Measurements from ENCODE around the gene SCAANT1. TPM values are rescaled to one million over a fixed set of nuclear protein-coding genes. Genes with fewer than 3 reads are reported as not detected.

The SCAANT1 gene
- polyA plus RNA-seq (2012; ENCODE audit: low read depth, missing spikeins), result not detected

DNA sequence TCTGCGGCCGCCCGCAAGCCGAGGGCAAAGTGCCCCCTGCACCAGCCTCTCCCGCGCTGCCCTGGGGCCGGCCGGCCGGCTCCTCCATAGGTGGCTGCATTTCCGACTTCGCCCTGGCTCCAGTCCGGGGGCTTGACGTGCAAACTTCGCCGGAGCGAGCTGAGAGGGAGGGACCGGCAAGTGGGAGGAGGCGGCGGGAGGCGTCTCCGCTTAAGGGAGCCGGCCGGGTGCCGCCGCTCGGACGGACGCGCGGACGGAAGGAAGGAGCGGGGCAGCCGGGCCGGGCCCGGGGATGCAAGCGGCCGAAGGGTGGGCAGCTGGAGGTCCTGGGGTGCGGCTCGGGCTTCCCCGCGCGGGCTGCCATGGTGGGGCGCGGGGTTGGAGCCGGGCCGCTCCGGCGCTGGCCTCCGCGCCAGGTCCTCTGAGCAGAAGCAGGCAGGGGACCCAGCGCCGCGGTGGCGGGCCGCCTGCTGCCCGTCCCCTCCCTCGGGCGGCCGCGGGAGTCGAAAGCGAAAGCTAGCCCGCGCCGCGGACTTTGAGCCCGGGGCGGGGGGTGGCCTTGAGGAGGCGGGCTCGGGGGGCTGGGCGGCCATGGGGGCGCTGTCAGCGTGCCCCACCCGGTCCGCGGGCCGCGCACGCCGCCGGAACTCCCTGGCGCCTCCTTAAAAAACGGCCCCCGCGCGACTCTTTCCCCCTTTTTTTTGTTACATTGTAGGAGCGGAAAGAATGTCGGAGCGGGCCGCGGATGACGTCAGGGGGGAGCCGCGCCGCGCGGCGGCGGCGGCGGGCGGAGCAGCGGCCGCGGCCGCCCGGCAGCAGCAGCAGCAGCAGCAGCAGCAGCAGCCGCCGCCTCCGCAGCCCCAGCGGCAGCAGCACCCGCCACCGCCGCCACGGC lies at the start of gene SCAANT1:
Gene SCAANT1 (minus strand): TSS at position 511 of the 895 bp plus-strand sequence.
- FAIRE-seq, result peak; percentile 84

DNA sequence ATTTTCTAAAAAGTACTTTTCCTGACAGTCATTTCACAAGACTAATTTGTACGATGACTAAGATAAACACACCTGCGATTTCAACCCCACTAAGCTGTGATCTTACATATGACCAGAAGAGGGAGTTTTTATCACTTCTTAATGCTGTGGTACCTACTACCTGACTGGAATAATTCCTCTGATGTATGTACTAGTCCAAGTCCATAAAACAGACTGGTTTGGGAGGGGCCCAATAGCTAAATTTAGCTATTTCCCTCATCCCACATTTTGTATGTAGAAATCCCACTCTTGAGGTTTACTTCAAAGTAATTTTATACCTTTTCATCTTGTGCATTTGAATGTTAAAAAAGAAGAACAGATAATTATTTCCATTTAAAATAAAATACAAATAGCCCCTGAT lies 49.7 kb upstream of the SCAANT1 start:
- FAIRE-seq (peak; percentile 83), DNase-seq (ENCODE audit: insufficient read length, low spot score) (no peak)
- TF ChIP-seq TAF1 (IDR thresholded peaks at IDR 0.05; ENCODE audit: low read depth, low read length), result no peak

More for the DNA sequence above, at the start of gene SCAANT1:
- DNase-seq (ENCODE audit: insufficient read length, low spot score), result peak; percentile 70
- TF ChIP-seq PAX5 (IDR thresholded peaks at IDR 0.05; ENCODE audit: insufficient read depth, low read length, severe bottlenecking), result no peak
- TF ChIP-seq POLR2A (IDR thresholded peaks at IDR 0.05; ENCODE audit: low read depth, low read length), result no peak
- no peak for TF ChIP-seq SPI1 (IDR thresholded peaks at IDR 0.05; ENCODE audit: low read depth, low read length)
- TF ChIP-seq POLR2AphosphoS5 (IDR thresholded peaks at IDR 0.05; ENCODE audit: low read depth, low read length), result peak; percentile 51; the same call in 1 of the 2 replicates
- TF ChIP-seq TAF1 (IDR thresholded peaks at IDR 0.05; ENCODE audit: low read depth, low read length), result peak; percentile 20; the same call in 1 of the 2 replicates
- no peak for TF ChIP-seq POU2F2 (IDR thresholded peaks at IDR 0.05; ENCODE audit: low read depth, low read length)

DNA sequence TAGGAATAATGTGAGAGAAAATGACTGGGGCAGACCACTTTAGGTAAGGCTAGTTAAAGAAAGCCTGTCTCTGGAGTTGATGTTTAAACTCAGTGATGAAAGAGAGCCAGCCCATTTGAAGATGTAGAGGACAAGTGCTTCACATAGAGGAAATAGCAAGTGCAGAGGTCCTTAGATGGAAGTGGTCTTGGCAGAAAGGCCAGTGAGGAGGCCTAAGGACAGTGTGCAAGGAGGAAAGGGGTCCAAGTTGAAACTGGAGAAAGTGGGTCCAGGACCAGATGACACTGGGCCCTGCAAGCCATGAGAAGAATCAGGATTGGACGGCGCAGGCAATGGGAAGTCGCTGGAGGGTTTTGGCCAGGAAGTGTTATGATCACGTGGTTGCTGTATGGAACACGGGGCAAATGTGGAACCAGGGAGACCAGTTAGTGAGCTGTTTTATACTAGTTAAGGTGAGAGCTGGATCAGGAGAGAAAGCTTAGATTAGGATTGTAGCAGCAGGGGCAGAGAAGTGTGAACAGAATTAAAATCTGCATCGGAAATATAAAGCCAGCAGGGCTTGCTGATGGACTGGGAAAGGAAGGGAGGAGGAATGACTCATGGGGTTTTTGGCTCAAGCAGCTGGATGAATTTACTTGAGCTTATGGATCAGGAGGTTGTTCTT lies 48.0 kb upstream of the SCAANT1 start:
- no peak for DNase-seq (ENCODE audit: insufficient read length, low spot score)
- FAIRE-seq, result peak; percentile 83
- no peak for TF ChIP-seq SPI1 (IDR thresholded peaks at IDR 0.05; ENCODE audit: low read depth, low read length)
- no peak for TF ChIP-seq TAF1 (IDR thresholded peaks at IDR 0.05; ENCODE audit: low read depth, low read length)

DNA sequence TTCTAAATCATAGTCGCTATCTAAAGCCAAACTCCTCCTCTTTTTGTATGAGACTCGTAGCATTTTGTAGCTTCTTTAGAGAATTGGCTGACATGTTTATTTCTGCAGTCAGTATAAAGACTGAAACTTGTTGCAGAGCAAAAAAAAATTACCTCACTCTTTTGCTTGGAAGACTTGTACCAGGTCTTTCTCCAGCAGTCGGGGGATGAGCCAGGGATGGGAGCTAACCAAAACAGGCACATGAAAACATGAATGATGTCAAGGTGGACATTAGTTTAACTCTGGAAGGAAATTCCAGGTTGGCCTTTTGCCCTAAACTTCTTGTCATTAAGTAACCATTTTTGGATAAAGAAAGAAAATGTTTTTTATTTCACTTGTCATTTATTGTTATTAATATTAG lies 47.0 kb upstream of the SCAANT1 start:
- no peak for FAIRE-seq
- DNase-seq (ENCODE audit: insufficient read length, low spot score), result no peak
- TF ChIP-seq POLR2AphosphoS5 (IDR thresholded peaks at IDR 0.05; ENCODE audit: low read depth, low read length) (no peak), SPI1 (IDR thresholded peaks at IDR 0.05; ENCODE audit: low read depth, low read length) (no peak), PAX5 (IDR thresholded peaks at IDR 0.05; ENCODE audit: insufficient read depth, low read length, severe bottlenecking) (no peak), POU2F2 (IDR thresholded peaks at IDR 0.05; ENCODE audit: low read depth, low read length) (no peak), POLR2A (IDR thresholded peaks at IDR 0.05; ENCODE audit: low read depth, low read length) (no peak), TAF1 (IDR thresholded peaks at IDR 0.05; ENCODE audit: low read depth, low read length) (no peak)

GRCh38 chr3:63955830-63956545 lies 43.8 kb upstream of the SCAANT1 start:
- TF ChIP-seq POLR2AphosphoS5 (IDR thresholded peaks at IDR 0.05; ENCODE audit: low read depth, low read length), result no peak
- no peak for TF ChIP-seq TAF1 (IDR thresholded peaks at IDR 0.05; ENCODE audit: low read depth, low read length)
- no peak for TF ChIP-seq POU2F2 (IDR thresholded peaks at IDR 0.05; ENCODE audit: low read depth, low read length)
- FAIRE-seq, result no peak

GRCh38 chr3:63955036-63955650 lies 43.0 kb upstream of the SCAANT1 start:
- DNase-seq (ENCODE audit: insufficient read length, low spot score) (no peak), FAIRE-seq (no peak)
- no peak for TF ChIP-seq POU2F2 (IDR thresholded peaks at IDR 0.05; ENCODE audit: low read depth, low read length)
- no peak for TF ChIP-seq PAX5 (IDR thresholded peaks at IDR 0.05; ENCODE audit: insufficient read depth, low read length, severe bottlenecking)
- no peak for TF ChIP-seq POLR2A (IDR thresholded peaks at IDR 0.05; ENCODE audit: low read depth, low read length)
- no peak for TF ChIP-seq SPI1 (IDR thresholded peaks at IDR 0.05; ENCODE audit: low read depth, low read length)
- TF ChIP-seq TAF1 (IDR thresholded peaks at IDR 0.05; ENCODE audit: low read depth, low read length), result no peak
- TF ChIP-seq POLR2AphosphoS5 (IDR thresholded peaks at IDR 0.05; ENCODE audit: low read depth, low read length), result no peak

More at GRCh38 chr3:63955830-63956545, 43.8 kb upstream of the SCAANT1 start:
- no peak for DNase-seq (ENCODE audit: insufficient read length, low spot score)

GRCh38 chr3:63954182-63954581 lies 42.0 kb upstream of the SCAANT1 start:
- no peak for DNase-seq (ENCODE audit: insufficient read length, low spot score)
- no peak for FAIRE-seq
- TF ChIP-seq TAF1 (IDR thresholded peaks at IDR 0.05; ENCODE audit: low read depth, low read length), result no peak
- TF ChIP-seq POU2F2 (IDR thresholded peaks at IDR 0.05; ENCODE audit: low read depth, low read length), result no peak
- no peak for TF ChIP-seq POLR2A (IDR thresholded peaks at IDR 0.05; ENCODE audit: low read depth, low read length)
- TF ChIP-seq SPI1 (IDR thresholded peaks at IDR 0.05; ENCODE audit: low read depth, low read length), result no peak
- no peak for TF ChIP-seq POLR2AphosphoS5 (IDR thresholded peaks at IDR 0.05; ENCODE audit: low read depth, low read length)
- no peak for TF ChIP-seq PAX5 (IDR thresholded peaks at IDR 0.05; ENCODE audit: insufficient read depth, low read length, severe bottlenecking)

GRCh38 chr3:63952248-63952594 lies 40.0 kb upstream of the SCAANT1 start:
- no peak for DNase-seq (ENCODE audit: insufficient read length, low spot score)
- TF ChIP-seq TAF1 (IDR thresholded peaks at IDR 0.05; ENCODE audit: low read depth, low read length), result no peak
- FAIRE-seq, result peak; percentile 38

- TF ChIP-seq POLR2A (IDR thresholded peaks at IDR 0.05; ENCODE audit: low read depth, low read length) (no peak), TAF1 (IDR thresholded peaks at IDR 0.05; ENCODE audit: low read depth, low read length) (no peak), POU2F2 (IDR thresholded peaks at IDR 0.05; ENCODE audit: low read depth, low read length) (no peak), PAX5 (IDR thresholded peaks at IDR 0.05; ENCODE audit: insufficient read depth, low read length, severe bottlenecking) (no peak), POLR2AphosphoS5 (IDR thresholded peaks at IDR 0.05; ENCODE audit: low read depth, low read length) (no peak), SPI1 (IDR thresholded peaks at IDR 0.05; ENCODE audit: low read depth, low read length) (no peak)
- no peak for FAIRE-seq
- DNase-seq (ENCODE audit: insufficient read length, low spot score), result no peak
Measured at GRCh38 chr3:63951492-63952247, 39.5 kb upstream of the SCAANT1 start.

Data from GM12891 (cell line).